Prostate gland (tissue), 2 donors: ENCODE data around the gene C16orf96.

ENCODE experiments used
- POLR2A ChIP-seq: fragments of 450-650 bp; IDR thresholded peaks from one replicate; pipeline ENCODE4 v1.6.1; 2016; ENCODE audit warnings: antibody characterized with exemption, mild to moderate bottlenecking
- POLR2AphosphoS5 ChIP-seq: sonication (generic); formaldehyde crosslinking; IDR thresholded peaks from one replicate; pipeline ENCODE4 v1.6.1; 2017; ENCODE audit warnings: antibody characterized with exemption
- TF ChIP-seq, protein P1 (sequence below), 4 experiments: fragments of 200-600 bp in 2 of 4; fragments of 450-650 bp in 2 of 4; sonication (generic) in 2 of 4; IDR thresholded peaks; 1 replicate in 3 of 4; 2 replicates in 1 of 4; pipeline ENCODE4 v1.5.1; 2016 to 2019; ENCODE audit warnings: antibody characterized with exemption in 4 of 4, mild to moderate bottlenecking in 2 of 4, moderate library complexity in 2 of 4

- TF ChIP-seq, protein P1, sequence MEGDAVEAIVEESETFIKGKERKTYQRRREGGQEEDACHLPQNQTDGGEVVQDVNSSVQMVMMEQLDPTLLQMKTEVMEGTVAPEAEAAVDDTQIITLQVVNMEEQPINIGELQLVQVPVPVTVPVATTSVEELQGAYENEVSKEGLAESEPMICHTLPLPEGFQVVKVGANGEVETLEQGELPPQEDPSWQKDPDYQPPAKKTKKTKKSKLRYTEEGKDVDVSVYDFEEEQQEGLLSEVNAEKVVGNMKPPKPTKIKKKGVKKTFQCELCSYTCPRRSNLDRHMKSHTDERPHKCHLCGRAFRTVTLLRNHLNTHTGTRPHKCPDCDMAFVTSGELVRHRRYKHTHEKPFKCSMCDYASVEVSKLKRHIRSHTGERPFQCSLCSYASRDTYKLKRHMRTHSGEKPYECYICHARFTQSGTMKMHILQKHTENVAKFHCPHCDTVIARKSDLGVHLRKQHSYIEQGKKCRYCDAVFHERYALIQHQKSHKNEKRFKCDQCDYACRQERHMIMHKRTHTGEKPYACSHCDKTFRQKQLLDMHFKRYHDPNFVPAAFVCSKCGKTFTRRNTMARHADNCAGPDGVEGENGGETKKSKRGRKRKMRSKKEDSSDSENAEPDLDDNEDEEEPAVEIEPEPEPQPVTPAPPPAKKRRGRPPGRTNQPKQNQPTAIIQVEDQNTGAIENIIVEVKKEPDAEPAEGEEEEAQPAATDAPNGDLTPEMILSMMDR (IDR thresholded peaks at IDR 0.05) = no peak
- TF ChIP-seq POLR2AphosphoS5 (no peak), POLR2A (no peak)
These were observed 35.2 kb upstream of the C16orf96 start for GRCh38 chr16:4520913-4521312.
